ENCODE measurements around the gene NMT1. TPM values are rescaled to one million over a fixed set of nuclear protein-coding genes. Genes with fewer than 3 reads are reported as not detected.
A peak's percentile ranks its signal among the peaks of the same experiment; 100 is the strongest.

Gene NMT1
- total RNA-seq, 2 donors from 2014 or later: 122 to 136 TPM

- Mint-ChIP-seq H3K36me3 (ENCODE audit: low read depth) (peaks cover 2% of the 10 kb centered on the region), H3K4me3 (no peak overlapping the region), H3K4me1 (no peaks in the 10 kb centered on the region), H3K27me3 (ENCODE audit: insufficient read depth) (no peaks in the 10 kb centered on the region), H3K9me3 (no peaks in the 10 kb centered on the region), H3K27ac (no peak overlapping the region)
- Histone ChIP-seq H3K9me3 (ENCODE audit: control insufficient read depth, low read length) (no peaks in the 10 kb centered on the region), H3K9ac (ENCODE audit: extremely low read depth, low read length, poor library complexity, severe bottlenecking) (no peak overlapping the region), H3K4me3 (ENCODE audit: low read length) (no peak overlapping the region), H3K4me1 (ENCODE audit: control insufficient read depth, insufficient read depth, low read length) (no peaks in the 10 kb centered on the region), H3K27me3 (ENCODE audit: control insufficient read depth, insufficient read depth, low read length, poor library complexity, severe bottlenecking) (no peaks in the 10 kb centered on the region), H3K27ac (ENCODE audit: low read depth, low read length) (no peak overlapping the region), H3K36me3 (ENCODE audit: control insufficient read depth, insufficient read depth, low read length) (peaks cover under 1% of the 10 kb centered on the region)
- no peak for DNase-seq
- WGBS, 2 experiments (ENCODE audit: insufficient coverage in 1 of 2, insufficient read length in 1 of 2): 97 to 100% methylated on average over 13 to 22 of the region's 23 CpGs
- TF ChIP-seq CTCF (conservative IDR thresholded peaks at IDR 0.05): no peak
Observed at GRCh38 chr17:45112559-45113423, 51.7 kb downstream of the NMT1 start.

GRCh38 chr17:45113424-45113754 is 52.3 kb downstream of the NMT1 start:
- Mint-ChIP-seq H3K36me3 (ENCODE audit: low read depth) (peaks cover 3% of the 10 kb centered on the region), H3K4me1 (no peaks in the 10 kb centered on the region), H3K27me3 (ENCODE audit: insufficient read depth) (no peaks in the 10 kb centered on the region), H3K27ac (no peak overlapping the region), H3K9me3 (no peaks in the 10 kb centered on the region), H3K4me3 (no peak overlapping the region)
- Histone ChIP-seq H3K27me3 (ENCODE audit: control insufficient read depth, insufficient read depth, low read length, poor library complexity, severe bottlenecking) (no peaks in the 10 kb centered on the region), H3K27ac (ENCODE audit: low read depth, low read length) (no peak overlapping the region), H3K9ac (ENCODE audit: extremely low read depth, low read length, poor library complexity, severe bottlenecking) (no peak overlapping the region), H3K36me3 (ENCODE audit: control insufficient read depth, insufficient read depth, low read length) (no peaks in the 10 kb centered on the region), H3K4me3 (ENCODE audit: low read length) (no peak overlapping the region), H3K9me3 (ENCODE audit: control insufficient read depth, low read length) (no peaks in the 10 kb centered on the region), H3K4me1 (ENCODE audit: control insufficient read depth, insufficient read depth, low read length) (no peaks in the 10 kb centered on the region)
- DNase-seq: no peak
- TF ChIP-seq CTCF (conservative IDR thresholded peaks at IDR 0.05): no peak
- WGBS, 2 experiments (ENCODE audit: insufficient coverage in 1 of 2, insufficient read length in 1 of 2): 92 to 97% methylated on average over 9 of the region's 9 CpGs

GRCh38 chr17:45114117-45114932 is 53.2 kb downstream of the NMT1 start:
- no peak overlapping the region for H3K4me3 Mint-ChIP-seq
- Histone ChIP-seq H3K27ac (ENCODE audit: low read depth, low read length) (no peak overlapping the region), H3K9me3 (ENCODE audit: control insufficient read depth, low read length) (no peaks in the 10 kb centered on the region), H3K4me1 (ENCODE audit: control insufficient read depth, insufficient read depth, low read length) (no peaks in the 10 kb centered on the region), H3K36me3 (ENCODE audit: control insufficient read depth, insufficient read depth, low read length) (no peaks in the 10 kb centered on the region), H3K4me3 (ENCODE audit: low read length) (no peak overlapping the region), H3K27me3 (ENCODE audit: control insufficient read depth, insufficient read depth, low read length, poor library complexity, severe bottlenecking) (no peaks in the 10 kb centered on the region), H3K9ac (ENCODE audit: extremely low read depth, low read length, poor library complexity, severe bottlenecking) (no peak overlapping the region)
- TF ChIP-seq CTCF (conservative IDR thresholded peaks at IDR 0.05): no peak
- WGBS, 2 experiments (ENCODE audit: insufficient coverage in 1 of 2, insufficient read length in 1 of 2): 92 to 93% methylated on average over 12 to 19 of the region's 19 CpGs
- DNase-seq: peak; percentile 54
- H3K36me3 Mint-ChIP-seq (ENCODE audit: low read depth): peaks cover 6% of the 10 kb centered on the region
- H3K9me3 Mint-ChIP-seq: no peaks in the 10 kb centered on the region
- no peaks in the 10 kb centered on the region for H3K4me1 Mint-ChIP-seq
- no peak overlapping the region for H3K27ac Mint-ChIP-seq
- no peaks in the 10 kb centered on the region for H3K27me3 Mint-ChIP-seq (ENCODE audit: insufficient read depth)
